Dermis blood vessel endothelial cell (primary cell): ENCODE measurements around the gene WDR77. TPM values are rescaled to one million over a fixed set of nuclear protein-coding genes. Genes with fewer than 3 reads are reported as not detected.

Experiments used
- DNase-seq: peaks from one replicate; pipeline ENCODE4 v3.0.0; 2010
- total RNA-seq: library from RNA; depleted of rRNA; stranded (reverse); fragments of >200 nt; gene quantifications from 2 replicates; pipeline ENCODE4 v1.2.3, GENCODE V29; 2014

Gene WDR77
- total RNA-seq, 1 donor from 2014 or later: 52.2 TPM

- no peak for DNase-seq
Observed at GRCh38 chr1:111468717-111469100, 19.7 kb upstream of the WDR77 start.

- no peak for DNase-seq
Observed at GRCh38 chr1:111467865-111468716, 19.0 kb upstream of the WDR77 start.

GRCh38 chr1:111466480-111466879 lies 17.4 kb upstream of the WDR77 start:
- DNase-seq: no peak

- DNase-seq: no peak
Observed at GRCh38 chr1:111465754-111466153, 16.7 kb upstream of the WDR77 start.

- DNase-seq: no peak
Observed at GRCh38 chr1:111463029-111463683, 14.1 kb upstream of the WDR77 start.

- no peak for DNase-seq
Observed at GRCh38 chr1:111462370-111463028, 13.4 kb upstream of the WDR77 start.

GRCh38 chr1:111461765-111462164 lies 12.7 kb upstream of the WDR77 start:
- DNase-seq: no peak

- no peak for DNase-seq
Observed at GRCh38 chr1:111455642-111456031, 6.6 kb upstream of the WDR77 start.

GRCh38 chr1:111454859-111455641 lies 6.0 kb upstream of the WDR77 start:
- DNase-seq: peak; percentile 15

- no peak for DNase-seq
Observed at GRCh38 chr1:111453706-111454105, 4.7 kb upstream of the WDR77 start.

GRCh38 chr1:111452581-111452980 lies 3.5 kb upstream of the WDR77 start:
- DNase-seq: no peak

- no peak for DNase-seq
Observed at GRCh38 chr1:111450185-111450584, 1.1 kb upstream of the WDR77 start.

- DNase-seq: no peak
Observed at GRCh38 chr1:111449703-111450017, 604 bp upstream of the WDR77 start.

- DNase-seq: peak; percentile 45
Observed at GRCh38 chr1:111448482-111448917, 556 bp downstream of the WDR77 start.

GRCh38 chr1:111446967-111447892 lies 1.8 kb downstream of the WDR77 start:
- peak; percentile 27 for DNase-seq

- no peak for DNase-seq
Observed at GRCh38 chr1:111446546-111446945, 2.5 kb downstream of the WDR77 start.

- DNase-seq: no peak
Observed at GRCh38 chr1:111444031-111444430, 5.0 kb downstream of the WDR77 start.

GRCh38 chr1:111442457-111442856 lies 6.6 kb downstream of the WDR77 start:
- no peak for DNase-seq

GRCh38 chr1:111441573-111442192 lies 7.4 kb downstream of the WDR77 start:
- peak; percentile 67 for DNase-seq

- DNase-seq: no peak
Observed at GRCh38 chr1:111439461-111440351, 9.3 kb downstream of the WDR77 start.
